GM21723 (cell line): ENCODE measurements around the gene KNCN.

Experiments
- ATAC-seq: cut with Tn5 transposase; IDR thresholded peaks from one replicate; pipeline ENCODE4 v1.9.1; 2021; ENCODE audit warnings: mild to moderate bottlenecking, moderate library complexity; ENCODE audit not compliant: unreplicated experiment

KNCN gene

DNA sequence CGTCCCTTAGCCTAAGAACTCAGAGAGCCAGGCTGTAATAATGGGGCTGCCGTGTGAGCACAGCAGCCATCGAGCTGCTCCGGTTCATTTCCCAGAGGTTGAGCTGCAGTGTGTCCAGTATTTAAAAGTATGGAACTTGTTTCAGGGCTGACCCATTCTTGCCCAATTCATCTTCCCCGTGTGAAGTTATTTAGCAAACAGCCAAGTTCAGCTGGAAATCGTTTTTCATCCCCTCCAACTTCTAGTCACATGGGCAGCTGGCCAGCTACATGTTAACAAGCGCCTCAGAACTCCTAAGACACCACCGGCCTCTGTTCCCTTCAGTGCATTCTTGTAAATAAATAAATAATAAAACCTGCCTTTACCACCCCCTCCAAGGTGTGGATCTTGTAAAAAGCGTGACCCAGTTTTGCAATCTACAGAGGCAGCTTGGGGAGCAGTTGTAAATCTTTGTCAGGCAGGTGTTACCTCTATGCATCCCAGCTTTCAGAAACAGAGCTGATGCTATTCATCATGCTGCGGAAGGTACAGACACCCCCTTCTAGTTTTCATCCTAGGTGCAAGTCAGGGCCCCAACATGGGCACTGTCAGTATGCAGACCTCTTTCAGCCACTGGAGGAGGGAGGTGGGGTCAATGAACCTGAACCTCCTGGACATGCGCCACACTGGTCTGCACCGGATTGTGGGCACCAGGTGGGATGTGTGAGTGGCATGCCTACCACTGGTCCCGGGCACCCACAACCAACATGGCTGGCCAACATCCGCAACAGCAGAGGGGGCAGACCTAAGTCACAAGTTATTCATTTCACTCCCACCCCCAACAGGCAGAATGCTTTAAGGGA lies 18.7 kb upstream of the KNCN start:
- ATAC-seq: no peak

GRCh38 chr1:46569116-46569515 lies 17.7 kb upstream of the KNCN start:
- ATAC-seq: no peak

DNA sequence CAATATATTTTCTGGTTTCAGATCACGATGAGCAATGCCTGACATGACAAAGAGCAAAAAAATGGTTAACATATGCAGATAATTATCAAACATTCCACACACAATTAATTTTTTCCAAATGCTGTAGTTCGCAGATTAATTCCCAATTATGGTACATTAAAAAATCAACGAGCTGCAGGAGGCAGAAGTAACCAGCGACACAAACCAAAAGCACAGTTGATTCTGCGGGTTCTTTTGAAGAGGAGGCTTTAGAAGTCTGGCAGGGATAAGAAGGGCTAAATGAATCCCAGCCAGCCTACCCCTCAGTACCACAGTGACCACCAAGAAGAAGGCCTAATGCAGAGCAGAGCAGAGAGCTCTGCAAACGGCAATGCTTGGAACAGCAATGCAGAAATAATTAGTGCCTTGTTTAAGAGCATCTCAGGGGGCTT lies 17.0 kb upstream of the KNCN start:
- no peak for ATAC-seq

- no peak for ATAC-seq
Observed at GRCh38 chr1:46563341-46563740, 11.9 kb upstream of the KNCN start.

- ATAC-seq: no peak
Observed at GRCh38 chr1:46562498-46562897, 11.1 kb upstream of the KNCN start.

DNA sequence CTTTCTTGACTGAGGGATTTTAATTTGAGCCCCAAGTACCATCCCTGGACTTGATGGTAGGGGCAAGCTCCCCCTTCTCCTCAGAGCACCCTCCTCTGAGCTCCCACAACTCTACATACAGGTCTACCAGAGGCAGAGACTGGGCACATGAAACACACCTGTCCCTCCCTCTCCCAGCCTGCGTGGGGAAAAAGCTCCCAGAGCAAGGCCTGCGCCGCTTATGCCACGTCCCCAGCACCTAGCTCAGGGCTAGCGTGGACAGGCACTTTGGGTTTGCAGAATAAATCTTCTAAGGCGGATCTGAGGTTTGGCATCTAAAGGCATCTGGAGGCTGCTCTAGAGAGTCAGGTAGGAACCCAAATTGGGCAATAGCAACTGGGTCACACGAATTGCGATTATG lies 7.5 kb upstream of the KNCN start:
- ATAC-seq: no peak

DNA sequence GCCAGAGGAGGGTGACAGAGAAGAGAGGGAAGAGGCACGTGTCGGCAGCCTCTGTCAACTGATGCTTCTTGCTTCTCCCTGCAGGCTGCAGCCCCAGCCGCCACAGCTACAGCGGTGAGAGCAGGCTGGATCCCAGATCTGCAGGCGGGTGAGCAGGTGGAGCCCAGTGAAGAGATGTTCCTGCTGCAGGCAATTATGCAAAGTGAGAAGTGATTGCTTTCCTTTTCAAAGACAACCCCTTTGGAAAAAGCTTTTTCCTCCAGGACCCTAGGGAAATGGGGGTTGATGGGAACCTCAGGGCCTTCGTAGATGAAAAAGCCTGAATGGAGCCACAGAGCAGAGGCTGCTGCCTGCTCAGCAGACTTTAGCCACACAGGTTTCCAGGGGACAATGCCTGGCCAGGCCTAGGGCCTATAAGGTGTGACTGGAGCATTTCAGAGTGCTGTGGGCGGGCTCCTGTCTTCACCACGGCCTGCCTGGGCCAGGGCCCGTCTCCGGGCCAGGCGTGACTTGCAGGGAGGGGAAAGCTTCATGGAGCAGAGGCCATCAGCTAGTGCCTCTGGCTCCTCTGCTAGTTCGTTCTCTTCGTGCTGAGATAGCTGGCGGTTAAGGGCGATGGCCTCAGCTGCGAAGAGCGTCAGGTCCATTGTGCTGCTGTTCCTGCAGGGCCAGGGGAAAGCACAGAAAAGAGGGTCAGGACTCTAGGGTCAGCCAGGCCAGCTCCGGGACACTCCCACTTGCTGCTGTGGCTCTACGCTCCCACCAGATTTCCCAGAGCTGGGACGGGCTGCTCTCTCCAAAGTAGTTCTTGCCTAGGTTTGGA lies 6.9 kb upstream of the KNCN start:
- no peak for ATAC-seq

- ATAC-seq: no peak
Observed at GRCh38 chr1:46557403-46557802, 6.0 kb upstream of the KNCN start.

GRCh38 chr1:46556822-46557221 lies 5.4 kb upstream of the KNCN start:
- no peak for ATAC-seq

GRCh38 chr1:46555826-46556619 lies 4.6 kb upstream of the KNCN start:
- ATAC-seq: no peak

DNA sequence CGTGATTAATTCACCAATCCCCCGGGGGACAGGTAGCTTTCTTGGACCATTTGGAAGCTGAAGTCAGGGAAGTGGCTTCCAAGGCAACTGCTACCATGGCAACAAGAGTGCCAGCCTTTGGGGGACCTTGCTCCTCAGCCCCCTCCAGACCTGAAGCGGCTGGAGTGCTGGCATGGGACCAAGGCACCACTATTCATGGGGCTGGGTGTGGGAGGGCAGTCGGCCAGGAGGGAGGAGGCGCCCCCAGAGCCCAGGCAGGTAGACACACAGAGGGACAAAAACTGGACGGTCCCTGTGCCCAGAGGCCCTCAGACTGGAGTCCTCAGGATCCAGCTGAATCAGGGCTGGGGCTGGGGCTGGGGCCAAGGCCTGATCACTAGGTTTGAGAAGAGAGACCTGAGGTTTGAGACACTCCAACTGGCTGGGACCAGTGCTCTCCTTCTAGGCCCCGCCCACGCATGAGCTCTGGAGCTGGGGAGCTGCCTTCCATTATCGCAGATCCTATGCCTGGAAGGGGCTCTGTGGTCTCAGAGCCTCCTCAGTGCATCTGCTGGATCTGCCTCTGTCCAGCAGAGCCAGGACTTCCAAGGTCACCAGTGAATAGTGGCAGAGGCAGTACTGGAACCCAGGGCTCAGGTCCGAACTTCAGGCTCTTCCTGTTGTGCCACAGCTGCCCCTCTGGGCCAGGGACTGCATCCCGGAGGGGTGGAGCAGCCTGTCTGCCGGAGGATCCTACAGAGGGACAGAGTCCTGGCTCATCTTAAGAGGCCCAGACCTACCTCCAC lies 3.3 kb upstream of the KNCN start:
- ATAC-seq: no peak

- ATAC-seq: no peak
Observed at GRCh38 chr1:46554236-46554596, 2.8 kb upstream of the KNCN start.

GRCh38 chr1:46553506-46553905 lies 2.1 kb upstream of the KNCN start:
- ATAC-seq: no peak

GRCh38 chr1:46552357-46553237 lies 1.1 kb upstream of the KNCN start:
- ATAC-seq: no peak

DNA sequence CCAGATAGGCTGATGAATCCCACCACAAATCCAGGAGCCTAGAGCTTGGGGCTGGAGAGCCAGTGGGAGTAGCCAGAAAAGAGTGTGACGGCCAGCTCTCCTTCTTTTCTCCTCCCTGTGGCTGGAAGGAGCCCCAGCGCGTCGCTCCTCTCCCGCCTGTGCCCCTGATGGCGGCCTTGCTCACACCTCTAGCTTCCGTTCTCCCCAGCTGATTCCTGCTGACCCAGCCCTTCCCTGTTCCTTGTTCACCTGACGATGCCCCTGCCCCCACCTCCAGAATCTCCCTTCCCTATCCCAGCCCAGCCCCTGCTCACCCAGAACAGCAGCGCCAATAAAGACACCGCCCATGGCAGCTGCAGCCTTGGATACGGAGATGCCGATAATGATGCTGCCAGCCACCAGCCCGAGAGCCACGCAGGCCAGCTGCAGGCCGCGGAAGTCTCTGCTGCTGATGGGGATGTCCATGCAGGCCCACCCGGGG lies 656 bp downstream of the KNCN start:
- ATAC-seq: no peak

GRCh38 chr1:46549697-46550681 lies 1.5 kb downstream of the KNCN start:
- no peak for ATAC-seq

DNA sequence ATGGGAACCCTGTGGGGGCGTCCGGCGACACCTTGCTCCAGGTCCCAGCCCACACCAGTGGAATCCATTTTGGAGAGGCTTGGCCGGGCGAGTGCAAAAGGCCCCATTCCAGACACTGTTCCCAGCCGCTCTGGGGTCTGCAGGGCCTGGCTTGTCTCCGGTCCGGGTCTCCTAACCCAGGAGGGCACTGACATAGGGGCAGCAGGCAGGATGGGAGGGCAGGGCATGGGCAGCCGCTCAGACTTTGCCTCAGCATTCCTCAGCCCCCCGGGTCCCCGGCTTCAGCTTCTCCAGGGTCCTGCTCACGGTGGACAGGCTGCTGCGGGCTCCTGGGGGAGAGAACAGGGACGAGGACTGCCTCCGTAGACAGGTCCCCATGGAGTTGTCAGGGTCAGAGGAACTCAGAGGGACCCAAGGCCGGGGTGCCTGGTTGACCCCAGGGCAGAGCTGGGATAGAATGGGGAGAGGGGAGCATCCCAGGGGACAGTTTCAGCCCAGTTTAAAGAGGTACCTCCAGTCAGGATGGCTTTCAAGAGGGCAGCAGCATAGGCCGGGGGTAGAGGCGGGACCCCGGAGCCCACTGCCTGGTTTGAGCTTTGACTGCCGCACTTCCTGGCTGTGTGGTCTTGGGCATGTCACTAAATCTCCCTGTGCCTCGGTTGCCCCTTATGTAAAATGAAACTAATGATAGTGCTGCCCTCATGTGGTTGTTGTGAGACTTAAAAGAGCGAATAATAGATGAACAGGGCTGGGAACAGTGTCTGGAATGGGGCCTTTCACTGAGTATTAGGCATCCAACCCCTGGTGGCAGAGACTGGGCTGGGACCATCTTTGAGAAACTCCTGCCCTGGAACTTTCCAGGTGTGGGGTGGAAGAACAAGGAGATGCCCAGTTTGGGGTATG lies 3.7 kb downstream of the KNCN start:
- no peak for ATAC-seq
